HG02759 (cell line): Measurements from ENCODE around the gene KCNQ2.

Source experiments
- ATAC-seq: cut with Tn5 transposase; IDR thresholded peaks from one replicate; pipeline ENCODE4 v1.9.1; 2021; ENCODE audit warnings: mild to moderate bottlenecking, moderate library complexity; ENCODE audit not compliant: unreplicated experiment

The KCNQ2 gene

GRCh38 chr20:63420359-63421093 lies 51.9 kb downstream of the KCNQ2 start:
- ATAC-seq, result no peak

GRCh38 chr20:63419299-63419698 lies 53.2 kb downstream of the KCNQ2 start:
- no peak for ATAC-seq

- no peak for ATAC-seq
These were observed 53.8 kb downstream of the KCNQ2 start for GRCh38 chr20:63418617-63419016.

GRCh38 chr20:63417738-63418120 lies 54.7 kb downstream of the KCNQ2 start:
- no peak for ATAC-seq

DNA sequence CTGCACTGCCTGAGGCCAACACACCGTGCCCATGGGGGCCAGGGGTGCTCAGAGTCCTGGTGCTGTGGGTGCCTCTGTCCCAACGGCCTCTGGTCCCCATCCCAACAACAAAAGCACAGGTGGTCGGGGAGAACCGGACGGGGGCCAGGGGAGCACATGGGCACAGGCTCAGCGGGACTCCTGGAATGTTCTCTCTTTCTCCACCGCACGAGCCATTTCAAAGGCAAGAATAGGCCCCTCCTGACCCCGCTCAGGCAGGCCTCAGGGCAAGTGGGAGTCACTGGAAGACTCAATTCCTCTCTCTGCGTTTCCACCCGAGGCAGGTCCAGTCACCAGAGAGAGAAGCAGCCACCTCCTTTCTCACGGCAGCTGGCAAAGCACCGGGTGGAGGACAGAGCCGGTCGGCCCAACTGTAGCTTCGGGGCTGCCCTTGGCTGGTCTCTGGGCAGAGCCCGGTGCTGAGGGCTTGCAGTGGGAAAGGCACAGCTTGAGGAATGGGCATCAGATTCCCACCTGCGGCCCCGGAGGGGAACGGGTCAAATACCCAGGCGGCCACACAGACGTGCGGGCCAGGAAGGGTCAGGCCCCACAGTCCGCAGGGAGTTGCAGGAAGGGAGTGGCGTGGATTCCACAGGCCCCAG lies 55.2 kb downstream of the KCNQ2 start:
- no peak for ATAC-seq

DNA sequence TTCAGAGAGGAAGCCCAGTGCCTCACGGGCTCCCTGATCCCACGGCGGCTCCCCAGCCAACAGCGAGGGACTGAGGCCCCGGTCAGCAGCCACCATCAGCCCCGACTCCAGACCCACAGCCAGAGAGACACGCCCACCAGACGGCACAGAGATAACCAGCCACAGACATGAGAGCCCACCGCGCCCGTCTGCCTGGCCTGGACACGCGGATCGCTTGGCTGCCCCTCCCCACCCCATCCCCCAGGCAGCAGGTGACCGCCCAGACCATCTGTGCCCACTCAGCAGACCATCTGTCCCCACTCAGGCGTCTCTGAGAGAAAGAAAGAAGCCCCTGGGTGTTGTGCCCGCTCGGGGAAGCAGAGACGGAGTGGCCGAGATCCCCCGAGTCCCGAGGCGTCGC lies 55.8 kb downstream of the KCNQ2 start:
- no peak for ATAC-seq

DNA sequence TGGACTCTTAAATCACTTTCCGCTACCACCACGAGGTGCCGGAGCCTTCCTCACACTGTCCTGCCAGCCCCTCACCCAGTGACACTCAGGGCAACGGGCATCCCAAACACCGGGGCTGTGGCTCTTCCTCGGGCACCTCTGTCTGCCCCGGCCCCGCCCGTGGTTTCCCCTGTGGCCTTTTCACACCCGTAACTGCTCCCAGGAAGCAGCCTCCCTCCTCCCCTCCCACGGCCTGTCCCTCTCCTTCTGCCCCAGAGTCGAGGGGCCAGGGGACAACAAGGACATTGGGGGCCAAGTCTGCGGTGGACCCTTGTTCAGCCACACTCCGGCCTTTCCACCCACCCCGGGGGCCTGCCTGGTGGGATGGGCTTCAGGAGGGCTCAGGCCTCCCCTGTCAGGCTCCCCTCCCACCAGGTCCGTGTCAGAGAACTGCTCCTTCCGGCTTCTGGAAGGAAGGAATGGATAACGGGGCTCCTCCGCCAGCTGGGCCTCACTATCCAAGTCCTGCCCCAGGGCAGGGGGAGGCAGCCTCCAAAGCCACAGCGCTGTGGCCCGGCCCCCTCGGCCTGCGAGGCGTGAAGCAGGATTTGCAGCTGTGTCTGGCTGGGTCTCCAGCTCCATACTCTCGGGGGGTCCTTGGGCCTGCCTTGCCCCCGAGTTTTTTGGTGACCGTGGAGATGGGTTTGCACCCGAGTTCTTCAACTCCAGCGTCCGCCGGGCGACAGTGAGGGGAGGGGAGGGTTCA lies 56.6 kb downstream of the KCNQ2 start:
- ATAC-seq, result no peak

- no peak for ATAC-seq
These were observed 57.6 kb downstream of the KCNQ2 start for GRCh38 chr20:63414720-63415430.

- no peak for ATAC-seq
These were observed 58.3 kb downstream of the KCNQ2 start for GRCh38 chr20:63413963-63414684.

GRCh38 chr20:63413323-63413722 lies 59.1 kb downstream of the KCNQ2 start:
- ATAC-seq, result no peak

- ATAC-seq, result no peak
These were observed 59.6 kb downstream of the KCNQ2 start for GRCh38 chr20:63412889-63413288.

- ATAC-seq, result no peak
These were observed 60.4 kb downstream of the KCNQ2 start for GRCh38 chr20:63411898-63412631.

- no peak for ATAC-seq
These were observed 61.1 kb downstream of the KCNQ2 start for GRCh38 chr20:63411151-63411897.

GRCh38 chr20:63409834-63410435 lies 62.5 kb downstream of the KCNQ2 start:
- ATAC-seq, result no peak

DNA sequence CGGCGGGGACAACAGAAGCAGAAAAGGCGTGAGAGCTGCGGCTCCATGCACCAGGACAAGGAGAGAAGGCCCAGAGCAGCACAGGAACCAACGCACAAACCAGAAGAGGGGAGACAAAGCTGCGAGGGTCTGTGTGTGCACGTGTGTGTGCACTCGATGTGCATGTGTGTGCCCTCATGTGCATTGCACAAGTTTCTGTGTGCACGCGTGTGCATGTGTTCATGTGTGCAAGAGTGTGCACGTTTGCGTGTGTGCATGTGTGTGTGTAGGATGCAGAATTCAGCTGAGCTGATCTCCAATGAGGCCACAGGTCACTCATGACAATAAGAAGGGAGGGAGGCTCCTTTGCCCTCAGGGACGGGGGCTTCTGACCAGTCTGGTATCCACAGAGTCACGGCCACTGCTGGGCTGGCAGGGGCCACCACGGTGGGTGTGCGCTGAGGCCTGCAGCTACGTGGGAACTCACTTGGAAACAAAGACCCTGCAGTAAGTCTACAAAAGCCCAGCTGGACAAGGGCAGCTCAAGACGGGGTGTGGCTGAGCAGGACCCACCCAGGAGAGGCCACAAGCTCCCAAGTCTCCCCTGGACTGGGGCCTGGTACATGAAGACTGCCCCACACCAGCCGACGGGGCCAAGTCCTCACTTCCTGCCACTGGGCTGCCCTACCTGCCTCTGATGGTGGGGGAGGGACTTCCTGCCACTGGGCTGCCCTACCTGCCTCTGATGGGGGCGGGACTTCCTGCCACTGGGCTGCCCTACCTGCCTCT lies 63.2 kb downstream of the KCNQ2 start:
- no peak for ATAC-seq

DNA sequence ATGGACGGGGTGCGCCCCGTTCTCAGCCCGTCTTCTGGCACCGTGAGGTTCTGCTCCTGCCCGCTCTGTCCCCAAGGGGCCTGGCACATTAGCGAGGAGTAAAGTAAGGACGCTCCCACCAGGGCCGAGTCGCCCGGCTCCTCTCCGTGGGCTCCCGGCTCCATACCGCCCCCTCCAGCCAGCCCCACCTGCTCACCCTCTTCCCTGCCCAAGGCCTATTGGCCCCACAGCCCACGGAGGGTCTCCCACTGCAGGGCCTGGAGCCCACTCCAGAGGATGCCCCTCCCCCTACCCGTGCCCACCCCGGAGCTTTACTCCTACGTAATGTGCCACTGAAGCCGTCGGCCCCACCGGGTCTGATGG lies 63.8 kb downstream of the KCNQ2 start:
- no peak for ATAC-seq

DNA sequence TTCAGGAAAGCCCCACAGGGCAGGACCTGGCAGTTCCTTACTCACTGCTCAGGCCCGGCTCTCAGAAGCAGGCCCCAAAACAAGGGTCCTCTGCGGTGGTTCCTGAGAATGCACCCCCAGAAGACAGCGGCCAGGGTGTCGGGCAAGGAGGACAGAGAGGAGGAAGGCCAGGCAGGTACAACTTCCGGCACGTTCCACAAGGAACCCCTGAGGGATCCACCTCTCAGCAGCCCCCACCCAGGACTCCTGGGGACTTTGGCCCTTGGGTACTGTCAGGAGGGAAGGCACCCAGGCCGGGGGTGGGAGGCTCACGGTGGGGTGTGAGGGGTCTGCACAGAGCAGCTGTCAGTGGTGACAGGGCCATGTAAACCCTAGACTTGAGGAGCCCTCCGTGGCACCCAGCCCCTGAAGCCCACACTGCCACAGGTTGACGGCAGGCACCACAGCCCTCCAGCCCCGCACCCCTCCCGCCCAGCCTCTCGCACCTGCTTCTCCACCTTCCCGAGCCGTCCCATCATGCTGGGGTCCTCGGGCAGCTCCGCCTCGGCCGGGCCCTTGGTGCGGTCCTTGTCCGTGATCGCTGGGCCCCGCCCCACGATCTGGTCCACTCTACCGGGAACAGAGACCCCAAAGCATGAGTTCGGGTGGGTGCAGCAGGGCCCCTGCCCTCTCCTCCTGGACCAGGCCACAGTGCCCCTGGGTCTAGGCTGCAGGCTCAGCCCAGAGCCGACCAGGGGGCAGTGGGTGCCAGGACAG lies 64.3 kb downstream of the KCNQ2 start:
- no peak for ATAC-seq
